GM23338 (cell line): ENCODE data around the gene TSHZ2. TPM values are rescaled to one million over a fixed set of nuclear protein-coding genes. Genes with fewer than 3 reads are reported as not detected.
"Not testable (repeated sequence)": the region's sequence is repeated elsewhere in the genome, so short reads cannot be mapped to it uniquely, and the experiment has no call there.

Experiments used
- ATAC-seq: fragments of 200-7000 bp; cut with Tn5 transposase; 3 replicates; pipeline ENCODE4 v1.9.1; 2020
- DNase-seq: peaks from one replicate; pipeline ENCODE4 v3.0.0-alpha.2; 2015; ENCODE audit warnings: low spot score
- H2AFZ ChIP-seq: fragments of 200-600 bp; sonication (generic); 2 replicates; pipeline ENCODE4 v1.8.0; 2016; ENCODE audit warnings: antibody characterized with exemption, mild to moderate bottlenecking, moderate library complexity
- H3F3A ChIP-seq: fragments of 200-600 bp; sonication (generic); replicated peaks from 2 replicates; pipeline ENCODE4 v1.8.0; 2017; ENCODE audit warnings: antibody characterized with exemption, mixed run types, low read depth
- H3K27ac ChIP-seq: fragments of 200-600 bp; sonication (generic); 2 replicates; pipeline ENCODE4 v1.6.1; 2016; ENCODE audit warnings: low read depth
- H3K27me3 ChIP-seq: fragments of 200-600 bp; sonication (generic); 2 replicates; pipeline ENCODE4 v1.8.0; 2016; ENCODE audit warnings: mild to moderate bottlenecking, mixed run types, moderate library complexity; ENCODE audit not compliant: insufficient read depth
- H3K36me3 ChIP-seq: fragments of 200-600 bp; sonication (generic); 2 replicates; pipeline ENCODE4 v1.8.0; 2016; ENCODE audit warnings: mild to moderate bottlenecking; ENCODE audit not compliant: insufficient read depth
- H3K4me1 ChIP-seq: fragments of 200-600 bp; sonication (generic); 2 replicates; pipeline ENCODE4 v1.8.0; 2016; ENCODE audit warnings: mild to moderate bottlenecking, moderate library complexity; ENCODE audit not compliant: insufficient read depth
- H3K4me2 ChIP-seq: fragments of 200-600 bp; sonication (generic); 2 replicates; pipeline ENCODE4 v1.7.1; 2017; ENCODE audit warnings: mixed run types
- H3K4me3 ChIP-seq: fragments of 200-600 bp; sonication (generic); 2 replicates; pipeline ENCODE4 v1.6.1; 2016; ENCODE audit warnings: mixed run types
- H3K79me2 ChIP-seq: fragments of 200-600 bp; sonication (generic); replicated peaks from 2 replicates; pipeline ENCODE4 v1.8.0; 2017; ENCODE audit warnings: mild to moderate bottlenecking; ENCODE audit not compliant: insufficient read depth
- H3K9me2 ChIP-seq: fragments of 200-600 bp; sonication (generic); 2 replicates; pipeline ENCODE4 v1.8.0; 2017; ENCODE audit not compliant: insufficient read depth
- H4K20me1 ChIP-seq: fragments of 200-600 bp; sonication (generic); replicated peaks from 2 replicates; pipeline ENCODE4 v1.8.0; 2017; ENCODE audit warnings: mild to moderate bottlenecking; ENCODE audit not compliant: insufficient read depth
- H3K27ac Mint-ChIP-seq: 2 replicates; pipeline ENCODE4 v1.8.0; 2020; ENCODE audit warnings: inconsistent platforms, mild to moderate bottlenecking, moderate library complexity, mixed read lengths
- H3K27me3 Mint-ChIP-seq: 3 replicates; pipeline ENCODE4 v1.8.0; 2022; ENCODE audit warnings: low read depth, mild to moderate bottlenecking, moderate library complexity, mixed read lengths, inconsistent platforms; ENCODE audit not compliant: insufficient read depth, poor library complexity
- H3K36me3 Mint-ChIP-seq: 3 replicates; pipeline ENCODE4 v1.8.0; 2021; ENCODE audit warnings: low read depth, mild to moderate bottlenecking, inconsistent platforms, moderate library complexity, mixed read lengths
- H3K4me1 Mint-ChIP-seq: 3 replicates; pipeline ENCODE4 v1.8.0; 2020; ENCODE audit warnings: mild to moderate bottlenecking, inconsistent platforms, mixed read lengths
- H3K4me3 Mint-ChIP-seq: 3 replicates; pipeline ENCODE4 v1.8.0; 2021; ENCODE audit warnings: moderate library complexity, mild to moderate bottlenecking, inconsistent platforms, mixed read lengths
- H3K9me3 Mint-ChIP-seq: 3 replicates; pipeline ENCODE4 v1.8.0; 2020; ENCODE audit warnings: moderate library complexity, mild to moderate bottlenecking, inconsistent platforms, mixed read lengths
- CREB1 ChIP-seq: fragments of 250-450 bp; sonication (Bioruptor Pico); IDR thresholded peaks from 2 replicates; pipeline ENCODE4 v1.5.0; 2020; ENCODE audit warnings: low read depth, mild to moderate bottlenecking, moderate library complexity
- ETS1 ChIP-seq: IDR thresholded peaks from 2 replicates; pipeline ENCODE4 v1.6.1; 2016; ENCODE audit warnings: antibody characterized with exemption
- EZH2phosphoT487 ChIP-seq: fragments of 200-600 bp; sonication (generic); IDR thresholded peaks from one replicate; pipeline ENCODE4 v1.8.1; 2018; ENCODE audit warnings: antibody characterized with exemption; ENCODE audit not compliant: unreplicated experiment
- JUNB ChIP-seq: IDR thresholded peaks from one replicate; pipeline ENCODE4 v1.6.1; 2016; ENCODE audit warnings: antibody characterized with exemption; ENCODE audit not compliant: unreplicated experiment
- POLR2AphosphoS5 ChIP-seq: IDR thresholded peaks from 2 replicates; pipeline ENCODE4 v1.6.1; 2016; ENCODE audit warnings: antibody characterized with exemption, low read depth
- STAT1 ChIP-seq: IDR thresholded peaks from one replicate; pipeline ENCODE4 v1.6.1; 2016; ENCODE audit warnings: antibody characterized with exemption; ENCODE audit not compliant: unreplicated experiment
- ZNF114 ChIP-seq: fragments of 250-450 bp; sonication (Bioruptor Pico); IDR thresholded peaks from 2 replicates; pipeline ENCODE4 v1.5.0; 2020; ENCODE audit warnings: mild to moderate bottlenecking, moderate library complexity
- ZNF462 ChIP-seq: fragments of 250-450 bp; sonication (Bioruptor Pico); IDR thresholded peaks from 2 replicates; pipeline ENCODE4 v1.5.0; 2020; ENCODE audit warnings: mild to moderate bottlenecking, moderate library complexity
- polyA plus RNA-seq: library from polyadenylated mRNA; unstranded; fragments of >200 nt; fragmentation: Nextera tagmentation; extraction: Ambion mirVana; gene quantifications from 2 replicates; pipeline ENCODE4 v1.2.1, GENCODE V29; 2016
- total RNA-seq: library from RNA; depleted of rRNA; stranded (reverse); fragments of >200 nt; shearing (Covaris generic); gene quantifications from 2 replicates; pipeline ENCODE4 v1.2.3, GENCODE V29; 2014

The TSHZ2 gene
- total and polyA plus RNA-seq, 2 experiments from 2014 or later = 0.49 to 1.3 TPM

DNA sequence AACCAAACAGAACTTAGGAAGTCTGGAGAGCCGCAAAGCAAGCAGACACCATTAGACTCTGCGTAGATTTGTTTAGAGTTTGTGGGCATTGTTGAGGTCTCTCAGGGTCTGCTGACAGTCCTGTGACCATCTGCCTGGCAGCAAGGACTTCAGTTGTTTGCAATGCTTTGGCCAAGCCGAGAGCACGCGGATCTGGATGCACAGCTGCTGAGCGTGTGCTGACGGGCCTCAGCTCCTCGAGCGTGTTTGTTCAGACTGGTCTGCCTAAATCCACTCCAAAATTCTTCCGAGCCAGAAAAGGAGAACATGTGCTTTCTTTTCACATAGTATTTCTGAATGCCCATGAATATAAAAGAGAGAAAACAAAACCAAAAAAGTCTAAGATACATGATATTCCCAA lies 462.5 kb downstream of the TSHZ2 start (continued):
- TF ChIP-seq ZNF462 (CRISPR knock-in tag) (no peak), EZH2phosphoT487 (no peak), JUNB (no peak), POLR2AphosphoS5 (no peak), STAT1 (no peak), ETS1 (no peak), ZNF114 (CRISPR knock-in tag) (no peak), CREB1 (no peak)

GRCh38 chr20:53436927-53437326 lies 464.8 kb downstream of the TSHZ2 start:
- not testable (repeated sequence) for H3K27me3 Mint-ChIP-seq, H3K27ac ChIP-seq, H3K4me3 Mint-ChIP-seq, H3K4me1 Mint-ChIP-seq, H3K4me2 ChIP-seq, ATAC-seq, DNase-seq, H4K20me1 ChIP-seq, H2AFZ ChIP-seq, H3K9me3 Mint-ChIP-seq, H3K79me2 ChIP-seq, H3K4me3 ChIP-seq, H3K27ac Mint-ChIP-seq, H3K9me2 ChIP-seq, H3F3A ChIP-seq, H3K4me1 ChIP-seq, H3K36me3 Mint-ChIP-seq, H3K36me3 ChIP-seq, H3K27me3 ChIP-seq
